ENCODE data around the gene UROS. TPM values are rescaled to one million over a fixed set of nuclear protein-coding genes. Genes with fewer than 3 reads are reported as not detected.

UROS gene
- total and polyA plus RNA-seq, 2 of the 4 experiments (the other 2 are of a cell fraction): 48.7 to 56.5 TPM

DNA sequence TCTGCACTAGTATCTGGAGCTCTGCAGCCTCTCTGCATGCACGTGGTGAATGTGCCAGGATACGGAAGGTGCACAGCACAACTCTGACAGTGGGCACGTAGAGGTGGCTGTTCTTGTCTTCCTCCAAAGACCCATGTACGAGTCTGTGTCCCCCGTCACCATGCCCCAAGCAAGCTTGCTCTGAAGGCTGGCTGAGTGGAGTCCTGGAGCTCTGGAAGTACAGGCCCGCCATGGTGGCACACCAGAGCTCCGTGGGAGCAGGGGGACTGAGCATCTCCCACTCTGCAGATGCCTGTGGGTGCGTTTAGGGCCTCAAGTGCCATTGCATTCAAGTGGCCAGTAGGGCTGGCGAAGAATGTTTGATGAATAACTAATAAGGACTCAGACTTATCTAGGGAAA is 17.3 kb upstream of the UROS start:
- H3K4me1 ChIP-seq (ENCODE audit: control insufficient read depth, insufficient read depth, low read length): peaks cover 2% of the 10 kb centered on the region
- H2BK20ac ChIP-seq (ENCODE audit: low read depth, low read length): no peak overlapping the region
- no peak overlapping the region for H3K23ac ChIP-seq (ENCODE audit: low read depth, low read length)
- in situ Hi-C loops (cut with MboI; ENCODE audit: low sequenced_read_pairs): no loop called here
- H2AK5ac ChIP-seq (ENCODE audit: low read depth, low read length): no peak overlapping the region
- H3K4me2 ChIP-seq (ENCODE audit: low read depth, low read length): no peak overlapping the region
- no peak overlapping the region for H3K9ac ChIP-seq (ENCODE audit: low read depth, low read length)
- H3K9me1 ChIP-seq (ENCODE audit: insufficient read depth, low read length): peaks cover 6% of the 10 kb centered on the region; the same call in 1 of the 2 replicates
- no peak overlapping the region for H4K8ac ChIP-seq (ENCODE audit: low read depth in 2 of 2, low read length in 2 of 2)
- H3K18ac ChIP-seq (ENCODE audit: low read depth, low read length): no peak overlapping the region
- H4K5ac ChIP-seq (ENCODE audit: low read depth, low read length): no peak overlapping the region
- H4K20me1 ChIP-seq (ENCODE audit: insufficient read depth, low read length): peaks cover 4% of the 10 kb centered on the region; the same call in 1 of the 2 replicates
- ChIA-PET POLR2A (ENCODE audit: unreplicated experiment) (no interaction called here), CTCF (interaction anchor here (0.5 kb wide), 1 partner anchor 25 kb away, joined by 3 read pairs; no protein-coding TSS in a partner anchor)
- no peak overlapping the region for H3K56ac ChIP-seq (ENCODE audit: extremely low read depth, insufficient read depth, low read length)
- no peak for TF ChIP-seq RAD21 (IDR thresholded peaks at IDR 0.05; ENCODE audit: low read length)
- no peak for TF ChIP-seq POLR2A (IDR thresholded peaks at IDR 0.05; ENCODE audit: low read depth, low read length)
- TF ChIP-seq BHLHE40 (IDR thresholded peaks at IDR 0.05; ENCODE audit: low read depth, low read length): no peak
- no peak for TF ChIP-seq FOS (IDR thresholded peaks at IDR 0.05; ENCODE audit: low read depth, low read length)
- no peak for TF ChIP-seq MAFK (IDR thresholded peaks at IDR 0.05; ENCODE audit: low read depth, low read length)
- TF ChIP-seq NFE2L2 (IDR thresholded peaks at IDR 0.05; ENCODE audit: low read depth, low read length): no peak
- TF ChIP-seq CEBPB (IDR thresholded peaks at IDR 0.05; ENCODE audit: low read depth, low read length): no peak
- no peak for TF ChIP-seq RFX5 (IDR thresholded peaks at IDR 0.05; ENCODE audit: low read depth, low read length)
- TF ChIP-seq, protein P1, sequence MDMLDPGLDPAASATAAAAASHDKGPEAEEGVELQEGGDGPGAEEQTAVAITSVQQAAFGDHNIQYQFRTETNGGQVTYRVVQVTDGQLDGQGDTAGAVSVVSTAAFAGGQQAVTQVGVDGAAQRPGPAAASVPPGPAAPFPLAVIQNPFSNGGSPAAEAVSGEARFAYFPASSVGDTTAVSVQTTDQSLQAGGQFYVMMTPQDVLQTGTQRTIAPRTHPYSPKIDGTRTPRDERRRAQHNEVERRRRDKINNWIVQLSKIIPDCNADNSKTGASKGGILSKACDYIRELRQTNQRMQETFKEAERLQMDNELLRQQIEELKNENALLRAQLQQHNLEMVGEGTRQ (IDR thresholded peaks at IDR 0.05; ENCODE audit: low read depth, low read length): no peak
- no peak for DNase-seq
- H3K27me3 ChIP-seq (ENCODE audit: control insufficient read depth, insufficient read depth, low read length): no peaks in the 10 kb centered on the region
- no peak overlapping the region for H3K4me3 ChIP-seq (ENCODE audit: insufficient read depth, low read depth, low read length)
- no peak overlapping the region for H2BK5ac ChIP-seq (ENCODE audit: low read depth, low read length, poor library complexity, severe bottlenecking)
- peaks cover 47% of the 10 kb centered on the region for H3K36me3 ChIP-seq (ENCODE audit: control insufficient read depth, insufficient read depth, low read length)
- H2BK120ac ChIP-seq (ENCODE audit: low read depth, low read length): no peak overlapping the region
- ATAC-seq (ENCODE audit: low read depth): no peak; the same call in 1 of the 2 replicates
- H3K79me1 ChIP-seq (ENCODE audit: low read depth in 1 of 2, low read length in 2 of 2): no peaks in the 10 kb centered on the region; a peak in 1 of 4 replicates
- no peak overlapping the region for H2AFZ ChIP-seq (replicated peaks; ENCODE audit: low read length, poor library complexity)
- no peaks in the 10 kb centered on the region for H3K9me3 ChIP-seq (ENCODE audit: control insufficient read depth, insufficient read depth, low read length)
- no TSS peak for BruUV-seq (replicated peaks)
- intact Hi-C loops (cut with micrococcal nuclease): no loop called here
- no peak overlapping the region for H3K14ac ChIP-seq (replicated peaks; ENCODE audit: low read depth, low read length)
- no peak overlapping the region for H2AK9ac ChIP-seq (replicated peaks; ENCODE audit: low read depth, low read length, poor library complexity)
- dilution Hi-C loops (cut with HindIII; ENCODE audit: low sequenced_read_pairs, unreplicated experiment): no loop called here
- H4K91ac ChIP-seq (ENCODE audit: insufficient read depth, low read depth, low read length): no peak overlapping the region
- no peak overlapping the region for H3K4ac ChIP-seq (ENCODE audit: low read depth, low read length)
- no peak overlapping the region for H2BK15ac ChIP-seq (ENCODE audit: low read depth, low read length)
- WGBS, 2 experiments (ENCODE audit: extremely low coverage in 2 of 2, insufficient read length in 1 of 2): 94% methylated on average over 2 of the region's 9 CpGs; no CpG with 5 or more reads in 1 of the 2 experiments
- no peak overlapping the region for H3K27ac ChIP-seq (ENCODE audit: insufficient read depth, low read length)

Data from IMR-90 (cell line).